ENCODE measurements around the gene STK10. TPM values are rescaled to one million over a fixed set of nuclear protein-coding genes. Genes with fewer than 3 reads are reported as not detected.

Gene STK10
- total RNA-seq, 4 donors from 2014 or later: 5.4 to 18.3 (median 5.7) TPM

- in situ Hi-C loops (cut with MboI; ENCODE audit: low sequenced_read_pairs in 4 of 4): no loop called here
- Histone ChIP-seq H3K4me1 (no peaks in the 10 kb centered on the region), H3K27me3 (no peaks in the 10 kb centered on the region), H3K9me3 (no peaks in the 10 kb centered on the region), H3K4me3 (no peak overlapping the region), H3K36me3 (no peaks in the 10 kb centered on the region), H3K27ac (peak overlapping the region in 1 of 4 donors; percentile 6)
- no peak for ATAC-seq
- intact Hi-C loops (cut with DNase I; ENCODE audit: low total_unique reads): no loop called here
- TF ChIP-seq CTCF (IDR thresholded peaks at IDR 0.05 in 4 of 5, conservative IDR thresholded peaks at IDR 0.05 in 1 of 5): no peak
- no peak for TF ChIP-seq POLR2A (IDR thresholded peaks at IDR 0.05)
- no peak for DNase-seq
These were observed 44.1 kb downstream of the STK10 start for GRCh38 chr5:172143875-172144274.

GRCh38 chr5:172142709-172143215, 45.3 kb downstream of the STK10 start:
- no peak overlapping the region for H3K27ac ChIP-seq
- TF ChIP-seq CTCF (IDR thresholded peaks at IDR 0.05 in 4 of 5, conservative IDR thresholded peaks at IDR 0.05 in 1 of 5): no peak
- no peak for TF ChIP-seq POLR2A (IDR thresholded peaks at IDR 0.05)
- ATAC-seq: no peak
- H3K4me3 ChIP-seq: no peak overlapping the region
- no peaks in the 10 kb centered on the region for H3K9me3 ChIP-seq
- no peak for DNase-seq
- H3K36me3 ChIP-seq: no peaks in the 10 kb centered on the region
- H3K4me1 ChIP-seq: no peaks in the 10 kb centered on the region
- H3K27me3 ChIP-seq: no peaks in the 10 kb centered on the region
- intact Hi-C loops (cut with DNase I; ENCODE audit: low total_unique reads) (no loop called here), in situ Hi-C loops (cut with MboI; ENCODE audit: low sequenced_read_pairs in 4 of 4) (no loop called here)

- in situ Hi-C loops (cut with MboI; ENCODE audit: low sequenced_read_pairs in 4 of 4) (no loop called here), intact Hi-C loops (cut with DNase I; ENCODE audit: low total_unique reads) (no loop called here)
- ATAC-seq: no peak
- Histone ChIP-seq H3K9me3 (no peaks in the 10 kb centered on the region), H3K27ac (no peak overlapping the region), H3K4me3 (no peak overlapping the region), H3K36me3 (no peaks in the 10 kb centered on the region), H3K4me1 (no peaks in the 10 kb centered on the region), H3K27me3 (no peaks in the 10 kb centered on the region)
- TF ChIP-seq POLR2A (IDR thresholded peaks at IDR 0.05) (no peak), CTCF (IDR thresholded peaks at IDR 0.05 in 4 of 5, conservative IDR thresholded peaks at IDR 0.05 in 1 of 5) (no peak)
- no peak for DNase-seq
These were observed 46.1 kb downstream of the STK10 start for GRCh38 chr5:172141949-172142319.

- no peaks in the 10 kb centered on the region for H3K4me1 ChIP-seq
- no peaks in the 10 kb centered on the region for H3K27me3 ChIP-seq
- H3K9me3 ChIP-seq: no peaks in the 10 kb centered on the region
- H3K4me3 ChIP-seq: no peak overlapping the region
- no peaks in the 10 kb centered on the region for H3K36me3 ChIP-seq
- no peak for TF ChIP-seq CTCF (IDR thresholded peaks at IDR 0.05 in 4 of 5, conservative IDR thresholded peaks at IDR 0.05 in 1 of 5)
- TF ChIP-seq POLR2A (IDR thresholded peaks at IDR 0.05): no peak
- H3K27ac ChIP-seq: no peak overlapping the region
- DNase-seq (no peak), ATAC-seq (no peak)
- in situ Hi-C loops (cut with MboI; ENCODE audit: low sequenced_read_pairs in 4 of 4): no loop called here
- intact Hi-C loops (cut with DNase I; ENCODE audit: low total_unique reads): no loop called here
These were observed 47.2 kb downstream of the STK10 start for GRCh38 chr5:172140866-172141265.

GRCh38 chr5:172140120-172140519, 47.9 kb downstream of the STK10 start:
- intact Hi-C loops (cut with DNase I; ENCODE audit: low total_unique reads): no loop called here
- ATAC-seq (no peak), DNase-seq (no peak)
- in situ Hi-C loops (cut with MboI; ENCODE audit: low sequenced_read_pairs in 4 of 4): no loop called here
- no peaks in the 10 kb centered on the region for H3K4me1 ChIP-seq
- no peaks in the 10 kb centered on the region for H3K27me3 ChIP-seq
- H3K36me3 ChIP-seq: no peaks in the 10 kb centered on the region
- no peak overlapping the region for H3K27ac ChIP-seq
- H3K9me3 ChIP-seq: no peaks in the 10 kb centered on the region
- no peak for TF ChIP-seq CTCF (IDR thresholded peaks at IDR 0.05 in 4 of 5, conservative IDR thresholded peaks at IDR 0.05 in 1 of 5)
- no peak for TF ChIP-seq POLR2A (IDR thresholded peaks at IDR 0.05)
- no peak overlapping the region for H3K4me3 ChIP-seq
